K562 (cell line): Measurements from ENCODE around the gene MICU1. TPM values are rescaled to one million over a fixed set of nuclear protein-coding genes. Genes with fewer than 3 reads are reported as not detected.

Source experiments
- ATAC-seq: fragments of 200-7000 bp; cut with Tn5 transposase; 3 replicates; pipeline ENCODE4 v1.9.1; 2020; ENCODE audit warnings: moderate library complexity
- BruUV-seq: library from RNA; stranded (reverse); fragments of 400-500 nt; replicated peaks from 2 replicates; lab custom pipeline; 2021; lab: Mats Ljungman, UMichigan
- CTCF ChIA-PET: fragments of 300-600 bp; formaldehyde crosslinking; extraction: SDS; loops from one replicate; lab custom pipeline; 2021; ENCODE audit warnings: low intra/inter-chr PET ratio; lab: Yijun Ruan, JAX
- POLR2A ChIA-PET: fragments of 300-600, 350-650 bp; sonication (Branson Sonifier 250); formaldehyde crosslinking; extraction: SDS; loops from one replicate; lab custom pipeline; 2021; ENCODE audit warnings: antibody characterized with exemption, inconsistent platforms; lab: Yijun Ruan, JAX
- DNase-seq, 4 experiments: peaks; one replicate each; pipeline versions ENCODE4 v3.0.0 to v3.0.0-alpha.2; 2011 to 2018; ENCODE audit warnings: low spot score in 3 of 4, mixed read lengths in 3 of 4; ENCODE audit errors: extremely low read depth in 1 of 4
- FAIRE-seq: peaks from 2 replicates; lab custom pipeline; 2011; peaks lifted over from hg19 to GRCh38; lab: Jason Lieb, UNC
- H2AFZ ChIP-seq: 2 replicates; pipeline ENCODE4 v1.6.0; 2011; ENCODE audit warnings: low read depth, low read length, control low read depth, inconsistent platforms
- H3K27ac ChIP-seq: fragments of 200-600 bp; 3 replicates; pipeline ENCODE4 v1.8.0; 2011; ENCODE audit warnings: low read depth, mild to moderate bottlenecking, control low read depth, inconsistent platforms, low read length, moderate library complexity, mixed read lengths; ENCODE audit errors: extremely low read depth
- H3K27me3 ChIP-seq, 2 experiments: fragments of 300-600 bp in 1 of 2; 2 replicates in 1 of 2; 3 replicates in 1 of 2; pipeline versions ENCODE4 v1.6.0 to v1.8.0; 2011; ENCODE audit warnings: inconsistent platforms in 2 of 2, low read length in 2 of 2, mild to moderate bottlenecking in 1 of 2, mixed read lengths in 1 of 2, moderate library complexity in 1 of 2; ENCODE audit not compliant: control insufficient read depth in 2 of 2, insufficient read depth in 2 of 2
- H3K36me3 ChIP-seq: fragments of 300-600 bp; 3 replicates; pipeline ENCODE4 v1.8.0; 2011; ENCODE audit warnings: mild to moderate bottlenecking, low read length, inconsistent platforms; ENCODE audit not compliant: control insufficient read depth, insufficient read depth
- H3K4me1 ChIP-seq, 2 experiments: fragments of 200-600 bp in 1 of 2; replicated peaks in 1 of 2; 2 replicates in 1 of 2; 3 replicates in 1 of 2; pipeline versions ENCODE4 v1.5.1 to v1.8.0; 2011; ENCODE audit warnings: inconsistent platforms in 2 of 2, low read length in 2 of 2, mild to moderate bottlenecking in 1 of 2, mixed read lengths in 1 of 2, moderate library complexity in 1 of 2; ENCODE audit not compliant: control insufficient read depth in 2 of 2, insufficient read depth in 2 of 2
- H3K4me2 ChIP-seq: 2 replicates; pipeline ENCODE4 v1.6.1; 2011; ENCODE audit warnings: low read length, control low read depth, inconsistent platforms, mixed read lengths; ENCODE audit not compliant: insufficient read depth
- H3K4me3 ChIP-seq: fragments of 200-600 bp; sonication (generic), shearing (Covaris generic); 2 replicates; pipeline ENCODE4 v1.5.1; 2016; ENCODE audit warnings: control low read depth, inconsistent platforms
- H3K79me2 ChIP-seq: fragments of 200-600 bp; 3 replicates; pipeline ENCODE4 v1.8.0; 2011; ENCODE audit warnings: low read length, inconsistent platforms; ENCODE audit not compliant: control insufficient read depth, insufficient read depth
- H3K9ac ChIP-seq, 2 experiments: 2 replicates each; pipeline versions ENCODE4 v1.6.0 to v1.6.1; 2011; ENCODE audit warnings: low read depth in 2 of 2, low read length in 2 of 2, control low read depth in 1 of 2, inconsistent platforms in 1 of 2, mild to moderate bottlenecking in 1 of 2, mixed read lengths in 1 of 2; ENCODE audit not compliant: insufficient read depth in 1 of 2
- H3K9me1 ChIP-seq: one replicate; pipeline ENCODE4 v1.6.0; 2011; ENCODE audit warnings: inconsistent platforms, mild to moderate bottlenecking, low read length, moderate library complexity; ENCODE audit not compliant: control insufficient read depth, insufficient read depth
- H3K9me3 ChIP-seq: replicated peaks from 2 replicates; pipeline ENCODE4 v1.5.1; 2011; ENCODE audit warnings: low read depth, low read length, inconsistent platforms; ENCODE audit not compliant: control insufficient read depth, insufficient read depth
- H4K20me1 ChIP-seq: replicated peaks from 2 replicates; pipeline ENCODE4 v1.6.1; 2011; ENCODE audit warnings: low read length, inconsistent platforms, mixed read lengths; ENCODE audit not compliant: control insufficient read depth, insufficient read depth
- BACH1 ChIP-seq: fragments of 200-800 bp; sonication (Bioruptor generic); IDR thresholded peaks from 2 replicates; pipeline ENCODE4 v1.6.1; 2016; ENCODE audit warnings: missing genetic modification characterization, missing compliant biosample characterization
- DIDO1 ChIP-seq: fragments of 450-650 bp; IDR thresholded peaks from 2 replicates; pipeline ENCODE4 v1.6.1; 2016; ENCODE audit warnings: low read depth, missing biosample characterization, missing genetic modification characterization
- EP400 ChIP-seq: fragments of 450-650 bp; IDR thresholded peaks from 2 replicates; pipeline ENCODE4 v1.6.1; 2017; ENCODE audit warnings: antibody characterized with exemption, mild to moderate bottlenecking, moderate library complexity
- HLTF ChIP-seq: fragments of 450-650 bp; IDR thresholded peaks from 2 replicates; pipeline ENCODE4 v1.6.1; 2016
- KHSRP ChIP-seq: fragments of 450-650 bp; IDR thresholded peaks from 2 replicates; pipeline ENCODE4 v1.6.1; 2017
- MECOM ChIP-seq: fragments of 250-450 bp; sonication (Bioruptor Pico); IDR thresholded peaks from 2 replicates; pipeline ENCODE4 v1.8.0; 2022; ENCODE audit warnings: inconsistent platforms
- MEF2A ChIP-seq: IDR thresholded peaks from 2 replicates; pipeline ENCODE4 v1.6.1; 2011; ENCODE audit warnings: low read depth, mild to moderate bottlenecking, low read length, moderate library complexity; ENCODE audit not compliant: control insufficient read depth
- PHF21A ChIP-seq: fragments of 450-650 bp; IDR thresholded peaks from 2 replicates; pipeline ENCODE4 v1.6.1; 2017; ENCODE audit warnings: low read depth, borderline replicate concordance
- POLR2G ChIP-seq: fragments of 200-400 bp; formaldehyde crosslinking; IDR thresholded peaks from 2 replicates; pipeline ENCODE4 v1.6.1; 2017; ENCODE audit warnings: low read depth, mild to moderate bottlenecking, antibody characterized with exemption, low read length, moderate library complexity
- PURB ChIP-seq: sonication (generic); formaldehyde crosslinking; IDR thresholded peaks from 2 replicates; pipeline ENCODE4 v1.9.0; 2021; ENCODE audit warnings: low read depth, mild to moderate bottlenecking, missing genetic modification reagents
- PYGO2 ChIP-seq: fragments of 450-650 bp; IDR thresholded peaks from 2 replicates; pipeline ENCODE4 v1.6.1; 2016; ENCODE audit warnings: mild to moderate bottlenecking, missing genetic modification characterization, moderate library complexity, missing compliant biosample characterization
- RBFOX2 ChIP-seq: fragments of 200-400 bp; formaldehyde crosslinking; IDR thresholded peaks from 2 replicates; pipeline ENCODE4 v1.6.1; 2017; ENCODE audit warnings: low read depth, mild to moderate bottlenecking, low read length, moderate library complexity
- SPI1 ChIP-seq: IDR thresholded peaks from 2 replicates; pipeline ENCODE4 v1.6.1; 2011; ENCODE audit warnings: low read depth, low read length, control low read depth, borderline replicate concordance
- TARDBP ChIP-seq: fragments of 450-650 bp; IDR thresholded peaks from 2 replicates; pipeline ENCODE4 v1.6.1; 2016
- ZFX ChIP-seq: sonication (generic); formaldehyde crosslinking; IDR thresholded peaks from 2 replicates; pipeline ENCODE4 v1.8.0; 2022; ENCODE audit warnings: mild to moderate bottlenecking, missing genetic modification reagents, moderate library complexity
- ZKSCAN8 ChIP-seq: fragments of 200-800 bp; sonication (Bioruptor generic); IDR thresholded peaks from 2 replicates; pipeline ENCODE4 v1.6.1; 2016; ENCODE audit warnings: missing genetic modification characterization, missing compliant biosample characterization
- ZNF175 ChIP-seq: fragments of 200-800 bp; sonication (Bioruptor generic); IDR thresholded peaks from 2 replicates; pipeline ENCODE4 v1.6.1; 2016; ENCODE audit warnings: low read depth, mild to moderate bottlenecking, missing genetic modification characterization, missing compliant biosample characterization
- ZNF311 ChIP-seq: fragments of 250-450 bp; sonication (Bioruptor Pico); IDR thresholded peaks from 2 replicates; pipeline ENCODE4 v1.4.0; 2020; ENCODE audit warnings: mild to moderate bottlenecking, moderate library complexity
- ZNF347 ChIP-seq: fragments of 450-650 bp; formaldehyde crosslinking; IDR thresholded peaks from 2 replicates; pipeline ENCODE4 v1.4.0; 2020; ENCODE audit warnings: low read depth, mild to moderate bottlenecking, moderate library complexity
- ZNF586 ChIP-seq: fragments of 450-650 bp; formaldehyde crosslinking; conservative IDR thresholded peaks from 2 replicates; pipeline ENCODE4 v1.4.0; 2020; ENCODE audit warnings: mild to moderate bottlenecking, moderate library complexity
- ZNF830 ChIP-seq: fragments of 250-450 bp; sonication (Bioruptor Pico); IDR thresholded peaks from 2 replicates; pipeline ENCODE4 v1.5.0; 2021; ENCODE audit warnings: mild to moderate bottlenecking
- WGBS: fragments of 100-300 bp; shearing (Covaris generic); methylation state at CpG from one replicate; pipeline ENCODE4 v1.1.6; 2016; ENCODE audit warnings: low coverage, mixed read lengths; ENCODE audit not compliant: insufficient coverage; ENCODE audit errors: missing lambda C conversion rate; 5-methylcytosine and 5-hydroxymethylcytosine counted together
- in situ Hi-C: fragments of 300-500 bp; cut with MboI; formaldehyde crosslinking; loops from 4 replicates; pipeline ENCODE4 v1.15.0; 2018; ENCODE audit warnings: inconsistent platforms, mixed read lengths
- intact Hi-C: fragments of 100-400 bp; cut with micrococcal nuclease; formaldehyde crosslinking; loops from 2 replicates; pipeline ENCODE4 v1.14.2; 2022
- polyA plus RNA-seq, 8 experiments: library from polyadenylated mRNA; depleted of rRNA in 4 of 8; stranded (reverse) in 5 of 8; unstranded in 3 of 8; fragments of >200 nt; fragmentation: Nextera tagmentation in 2 of 8; fragmentation: Illumina TruSeq in 1 of 8; extraction: Ambion mirVana in 2 of 8; extraction: Trizol in 1 of 8; gene quantifications; 2 replicates each; pipeline versions ENCODE4 v1.2.1 to v1.2.3, GENCODE V29; 2011 to 2014; ENCODE audit warnings: inconsistent platforms in 1 of 8, missing spikeins in 1 of 8
- total RNA-seq, 7 experiments: library from RNA; depleted of rRNA in 6 of 7; stranded (reverse); fragments of >200 nt in 6 of 7; fragmentation: Illumina TruSeq in 2 of 7; extraction: Trizol in 2 of 7; gene quantifications; 2 replicates each; pipeline versions ENCODE4 v1.2.1 to v1.2.3, GENCODE V29; 2011 to 2021; ENCODE audit warnings: low replicate concordance in 1 of 7
- TF ChIP-seq, protein P1 (sequence below): sonication (generic); formaldehyde crosslinking; IDR thresholded peaks from 2 replicates; pipeline ENCODE4 v1.8.0; 2022; ENCODE audit warnings: mild to moderate bottlenecking, missing genetic modification reagents, borderline replicate concordance

MICU1 gene
- total and polyA plus RNA-seq, 9 of the 15 experiments (the other 6 are each of a cell fraction or from before 2014, with no cell fraction given), result 29.3 to 76.8 (median 48.4) TPM

DNA sequence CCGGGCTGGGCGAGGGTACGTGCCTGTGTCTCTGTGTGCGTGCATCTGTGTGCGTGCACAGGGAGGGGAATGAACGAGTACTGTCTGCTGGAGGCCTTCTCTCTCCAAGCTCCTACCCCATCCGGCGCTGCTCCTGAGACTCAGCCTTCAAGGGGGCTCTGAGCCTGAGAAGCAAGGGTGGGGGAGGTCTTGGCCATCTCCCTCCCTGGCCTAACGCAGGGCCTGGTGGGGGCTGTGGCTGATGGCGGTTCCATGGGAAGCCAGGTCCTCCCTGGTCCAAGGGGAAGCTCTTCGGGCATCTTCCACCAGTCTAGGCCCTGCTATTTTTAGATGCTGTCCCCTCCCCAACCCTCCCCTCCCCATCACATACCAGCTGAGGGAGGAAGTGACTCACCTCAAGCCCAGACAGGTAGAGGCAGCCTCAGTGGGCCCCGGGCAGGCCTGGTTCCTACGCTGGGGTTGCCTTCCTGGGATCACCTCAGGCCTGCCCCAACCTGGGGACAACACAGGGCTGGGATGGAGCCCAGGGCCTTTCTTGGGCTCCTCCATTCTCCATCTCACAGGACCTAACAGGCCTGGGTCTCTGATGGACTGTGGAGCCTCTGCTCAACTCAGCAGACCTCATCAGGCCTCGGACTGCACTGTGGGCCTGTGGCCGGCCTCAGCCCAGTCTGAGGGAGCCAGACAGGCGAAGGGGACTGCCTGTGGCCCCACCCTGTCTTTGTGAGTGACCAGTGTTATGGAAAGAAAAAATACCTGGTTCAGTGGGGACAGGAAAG is 303.4 kb downstream of the MICU1 start:
- no peak for ATAC-seq
- peaks cover 8% of the 10 kb centered on the region for H3K9me1 ChIP-seq
- peaks cover 43 to 59% of the 10 kb centered on the region in 2 experiments for H3K4me1 ChIP-seq
- ChIA-PET CTCF (interaction anchor here (0.5 to 0.6 kb wide), 2 partner anchors 397 to 468 kb away, joined by 4 to 7 read pairs; no protein-coding TSS in a partner anchor), POLR2A (interaction anchor here (0.5 to 9.2 kb wide), 22 partner anchors 11 to 291 kb away, joined by 3 to 267 read pairs (median 8); partner anchors contain the start of genes ANAPC16, ASCC1 and DDIT4)
- no peaks in the 10 kb centered on the region for H4K20me1 ChIP-seq
- WGBS, result 79% methylated on average over 15 of the region's 16 CpGs
- no peaks in the 10 kb centered on the region for H3K36me3 ChIP-seq
- no peak for DNase-seq
- no TSS peak for BruUV-seq
- H3K9me3 ChIP-seq, result no peaks in the 10 kb centered on the region
- peak overlapping the region; percentile 97 for H3K27ac ChIP-seq
- intact Hi-C loops (no loop called here), in situ Hi-C loops (loop anchor here (5.0 kb wide), 1 partner anchor 45 kb away; no protein-coding TSS in a partner anchor)
- no peaks in the 10 kb centered on the region for H3K27me3 ChIP-seq
- H3K9ac ChIP-seq, result peak overlapping the region; percentile 81 to 93
- H3K79me2 ChIP-seq, result no peaks in the 10 kb centered on the region
- no peak for FAIRE-seq
- peak overlapping the region; percentile 82 for H3K4me2 ChIP-seq
- H2AFZ ChIP-seq, result peak overlapping the region; percentile 58
- no peak overlapping the region for H3K4me3 ChIP-seq
- TF ChIP-seq KHSRP (no peak), ZNF830 (CRISPR knock-in tag) (0 out of 2 replicates have a peak, but pooled peaks have one; percentile 50), PURB (CRISPR knock-in tag) (0 out of 2 replicates have a peak, but pooled peaks have one; percentile 49), DIDO1 (tag) (no peak), BACH1 (tag) (0 out of 2 replicates have a peak, but pooled peaks have one; percentile 36), PHF21A (no peak), MECOM (CRISPR knock-in tag) (0 out of 2 replicates have a peak, but pooled peaks have one; percentile 6), RBFOX2 (peak; percentile 70), PYGO2 (no peak), MEF2A (peak; percentile 80), SPI1 (peak; percentile 52; the same call in 1 of the 2 replicates), POLR2G (peak; percentile 71), HLTF (0 out of 2 replicates have a peak, but pooled peaks have one; percentile 8), ZNF347 (CRISPR knock-in tag) (no peak), EP400 (no peak), ZNF311 (CRISPR knock-in tag) (peak; percentile 34; the same call in 1 of the 2 replicates), ZKSCAN8 (CRISPR knock-in tag) (peak; percentile 43; the same call in 1 of the 2 replicates), ZFX (CRISPR knock-in tag) (peak; percentile 21; the same call in 1 of the 2 replicates), TARDBP (peak; percentile 25; the same call in 1 of the 2 replicates), ZNF586 (no peak), ZNF175 (peak; percentile 65)
- TF ChIP-seq, protein P1, sequence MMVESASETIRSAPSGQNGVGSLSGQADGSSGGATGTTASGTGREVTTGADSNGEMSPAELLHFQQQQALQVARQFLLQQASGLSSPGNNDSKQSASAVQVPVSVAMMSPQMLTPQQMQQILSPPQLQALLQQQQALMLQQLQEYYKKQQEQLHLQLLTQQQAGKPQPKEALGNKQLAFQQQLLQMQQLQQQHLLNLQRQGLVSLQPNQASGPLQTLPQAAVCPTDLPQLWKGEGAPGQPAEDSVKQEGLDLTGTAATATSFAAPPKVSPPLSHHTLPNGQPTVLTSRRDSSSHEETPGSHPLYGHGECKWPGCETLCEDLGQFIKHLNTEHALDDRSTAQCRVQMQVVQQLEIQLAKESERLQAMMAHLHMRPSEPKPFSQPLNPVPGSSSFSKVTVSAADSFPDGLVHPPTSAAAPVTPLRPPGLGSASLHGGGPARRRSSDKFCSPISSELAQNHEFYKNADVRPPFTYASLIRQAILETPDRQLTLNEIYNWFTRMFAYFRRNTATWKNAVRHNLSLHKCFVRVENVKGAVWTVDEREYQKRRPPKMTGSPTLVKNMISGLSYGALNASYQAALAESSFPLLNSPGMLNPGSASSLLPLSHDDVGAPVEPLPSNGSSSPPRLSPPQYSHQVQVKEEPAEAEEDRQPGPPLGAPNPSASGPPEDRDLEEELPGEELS (CRISPR knock-in tag), result 0 out of 2 replicates have a peak, but pooled peaks have one; percentile 29
